HCT116 (cell line): ENCODE results near the gene RPIA. TPM values are rescaled to one million over a fixed set of nuclear protein-coding genes. Genes with fewer than 3 reads are reported as not detected.

Source experiments
- ATAC-seq: fragments of 200-7000 bp; cut with Tn5 transposase; 2 replicates; pipeline ENCODE4 v1.9.1; 2020; ENCODE audit warnings: mild to moderate bottlenecking, moderate library complexity
- BruUV-seq: library from RNA; stranded (reverse); fragments of 400-500 nt; replicated peaks from 2 replicates; lab custom pipeline; 2021; lab: Mats Ljungman, UMichigan
- CTCF ChIA-PET: fragments of 300-600 bp; sonication (Branson Sonifier 250); formaldehyde crosslinking; loops from one replicate; lab custom pipeline; 2021; ENCODE audit warnings: antibody characterized with exemption; lab: Charles Lee
- POLR2A ChIA-PET: fragments of 300-600, 350-600 bp; sonication (Branson Sonifier 250); formaldehyde crosslinking; loops from one replicate; lab custom pipeline; 2021; ENCODE audit warnings: antibody characterized with exemption; lab: Charles Lee
- RAD21 ChIA-PET, 2 experiments: fragments of 300-600 bp; sonication (Branson Sonifier 250); formaldehyde crosslinking; loops; one replicate each; lab custom pipeline; 2023; ENCODE audit warnings: low total read pairs in 2 of 2; ENCODE audit not compliant: uncharacterized antibody in 2 of 2, unreplicated experiment in 2 of 2, low non-redundant PET in 1 of 2; lab: Charles Lee
- DNase-seq: peaks from one replicate; pipeline ENCODE4 v3.0.0-alpha.2; 2010; ENCODE audit warnings: low read depth, low spot score
- H2AFZ ChIP-seq: fragments of 200-600 bp; shearing (Covaris generic), sonication (generic); 2 replicates; pipeline ENCODE4 v1.6.1; 2017; ENCODE audit warnings: low read depth, mixed run types, mixed read lengths, antibody characterized with exemption, low read length; ENCODE audit not compliant: poor library complexity, severe bottlenecking
- H3K27ac ChIP-seq: 2 replicates; pipeline ENCODE4 v1.5.1; 2012; ENCODE audit warnings: low read depth, low read length
- H3K27me3 ChIP-seq: fragments of 200-600 bp; sonication (generic); 2 replicates; pipeline ENCODE4 v1.6.1; 2016; ENCODE audit warnings: mixed run types, low read length, mixed read lengths; ENCODE audit not compliant: insufficient read depth
- H3K36me3 ChIP-seq, 2 experiments: fragments of 200-500 bp in 1 of 2; fragments of 200-600 bp in 1 of 2; sonication (Bioruptor generic) in 1 of 2; sonication (generic) in 1 of 2; 2 replicates each; pipeline versions ENCODE4 v1.5.1 to v1.6.1; 2014 to 2016; ENCODE audit warnings: low read length in 2 of 2, inconsistent platforms in 1 of 2, mixed read lengths in 1 of 2, mixed run types in 1 of 2; ENCODE audit not compliant: insufficient read depth in 2 of 2, control insufficient read depth in 1 of 2
- H3K4me1 ChIP-seq, 2 experiments: fragments of 200-600 bp in 1 of 2; sonication (generic) in 1 of 2; 2 replicates each; pipeline versions ENCODE4 v1.5.1 to v1.6.1; 2012 to 2017; ENCODE audit warnings: low read length in 2 of 2, inconsistent platforms in 1 of 2, mild to moderate bottlenecking in 1 of 2, mixed read lengths in 1 of 2, mixed run types in 1 of 2, moderate library complexity in 1 of 2; ENCODE audit not compliant: insufficient read depth in 2 of 2, control insufficient read depth in 1 of 2
- H3K4me2 ChIP-seq: fragments of 200-600 bp; sonication (generic); 2 replicates; pipeline ENCODE4 v1.6.1; 2017; ENCODE audit warnings: mixed run types, low read length, mixed read lengths
- H3K4me3 ChIP-seq, 2 experiments: fragments of 200-600 bp in 1 of 2; sonication (generic) in 1 of 2; replicated peaks in 1 of 2; 2 replicates each; pipeline ENCODE4 v1.5.1; 2011 to 2016; ENCODE audit warnings: low read length in 2 of 2, control low read depth in 1 of 2, low read depth in 1 of 2, mild to moderate bottlenecking in 1 of 2, mixed read lengths in 1 of 2, mixed run types in 1 of 2
- H3K79me2 ChIP-seq: fragments of 200-600 bp; sonication (generic); 2 replicates; pipeline ENCODE4 v1.6.1; 2017; ENCODE audit warnings: mild to moderate bottlenecking, mixed run types, low read length, moderate library complexity, mixed read lengths; ENCODE audit not compliant: insufficient read depth
- H3K9ac ChIP-seq: fragments of 200-600 bp; sonication (generic); 2 replicates; pipeline ENCODE4 v1.6.1; 2016; ENCODE audit warnings: low read length, mixed read lengths
- H3K9me2 ChIP-seq: fragments of 200-600 bp; sonication (generic), shearing (Covaris generic); 2 replicates; pipeline ENCODE4 v1.6.1; 2017; ENCODE audit warnings: mixed run types, mild to moderate bottlenecking, moderate library complexity; ENCODE audit not compliant: insufficient read depth
- H3K9me3 ChIP-seq, 2 experiments: fragments of 200-500 bp in 1 of 2; fragments of 200-600 bp in 1 of 2; sonication (Bioruptor generic) in 1 of 2; sonication (generic) in 1 of 2; 2 replicates each; pipeline ENCODE4 v1.6.1; 2014 to 2017; ENCODE audit warnings: low read length in 2 of 2, mixed read lengths in 2 of 2, inconsistent platforms in 1 of 2, low read depth in 1 of 2, mild to moderate bottlenecking in 1 of 2, mixed run types in 1 of 2, moderate library complexity in 1 of 2; ENCODE audit not compliant: control insufficient read depth in 1 of 2, insufficient read depth in 1 of 2
- H4K20me1 ChIP-seq: fragments of 200-600 bp; sonication (generic), shearing (Covaris generic); 2 replicates; pipeline ENCODE4 v1.6.1; 2017; ENCODE audit warnings: mixed run types, mild to moderate bottlenecking, moderate library complexity; ENCODE audit not compliant: insufficient read depth
- CTCF ChIP-seq, 3 experiments: fragments of 200-600 bp in 1 of 3; sonication (generic) in 1 of 3; IDR thresholded peaks in 2 of 3; conservative IDR thresholded peaks in 1 of 3; 2 replicates each; pipeline ENCODE4 v1.5.1; 2012 to 2017; ENCODE audit warnings: low read depth in 2 of 3, low read length in 2 of 3, antibody characterized with exemption in 1 of 3, borderline replicate concordance in 1 of 3, control low read depth in 1 of 3, mild to moderate bottlenecking in 1 of 3, mixed read lengths in 1 of 3, mixed run types in 1 of 3, moderate library complexity in 1 of 3; ENCODE audit not compliant: insufficient read depth in 1 of 3
- EZH2phosphoT487 ChIP-seq: fragments of 200-600 bp; IDR thresholded peaks from 2 replicates; pipeline ENCODE4 v1.6.1; 2018; ENCODE audit warnings: antibody characterized with exemption, borderline replicate concordance
- POLR2A ChIP-seq: IDR thresholded peaks from 2 replicates; pipeline ENCODE4 v1.7.0; 2011; ENCODE audit warnings: borderline replicate concordance; ENCODE audit not compliant: insufficient read depth, insufficient read length; ENCODE audit errors: extremely low read depth
- YY1 ChIP-seq: IDR thresholded peaks from 2 replicates; pipeline ENCODE4 v1.6.1; 2011; ENCODE audit warnings: low read length, low read depth, moderate library complexity, mild to moderate bottlenecking; ENCODE audit not compliant: insufficient replicate concordance; ENCODE audit errors: extremely low read depth
- ZBTB33 ChIP-seq: IDR thresholded peaks from 2 replicates; pipeline ENCODE4 v1.6.1; 2011; ENCODE audit warnings: mild to moderate bottlenecking, low read length, moderate library complexity; ENCODE audit not compliant: insufficient replicate concordance; ENCODE audit errors: extremely low read depth
- intact Hi-C: fragments of 100-400 bp; cut with micrococcal nuclease; formaldehyde crosslinking; loops from 2 replicates; pipeline ENCODE4 v1.10.0; 2022
- total RNA-seq: library from RNA; stranded (reverse); gene quantifications from one replicate; pipeline ENCODE4 v1.2.1, GENCODE V29; 2021; ENCODE audit not compliant: unreplicated experiment

The RPIA gene
- total RNA-seq, 1 experiment from 2014 or later = 43.3 TPM

GRCh38 chr2:88720399-88720798, 28.9 kb downstream of the RPIA start:
- DNase-seq = no peak
- no peaks in the 10 kb centered on the region for H4K20me1 ChIP-seq
- ChIA-PET CTCF (no interaction called here), RAD21 (no interaction called here), POLR2A (no interaction called here)
- BruUV-seq = no TSS peak
- no peak overlapping the region for H3K9ac ChIP-seq
- no peak overlapping the region for H2AFZ ChIP-seq
- intact Hi-C loops = no loop called here
- no peak for TF ChIP-seq CTCF (IDR thresholded peaks at IDR 0.05 in 2 of 3, conservative IDR thresholded peaks at IDR 0.05 in 1 of 3; ENCODE audit: borderline replicate concordance in 1 of 3, insufficient read depth in 1 of 3, low read depth in 2 of 3, low read length in 2 of 3)
- no peak for TF ChIP-seq YY1
- TF ChIP-seq EZH2phosphoT487 = no peak
- TF ChIP-seq ZBTB33 = no peak
- no peak for TF ChIP-seq POLR2A
- no peak overlapping the region for H3K4me3 ChIP-seq
- H3K27me3 ChIP-seq = no peaks in the 10 kb centered on the region
- H3K9me3 ChIP-seq = no peaks in the 10 kb centered on the region
- H3K4me1 ChIP-seq = no peaks in the 10 kb centered on the region
- H3K36me3 ChIP-seq = no peaks in the 10 kb centered on the region
- H3K27ac ChIP-seq = no peak overlapping the region
- H3K4me2 ChIP-seq = no peak overlapping the region
- no peak for ATAC-seq
- no peaks in the 10 kb centered on the region for H3K9me2 ChIP-seq
- H3K79me2 ChIP-seq = peaks cover 19% of the 10 kb centered on the region
